A673 (cell line): ENCODE measurements around the gene KDM5D. TPM values are rescaled to one million over a fixed set of nuclear protein-coding genes. Genes with fewer than 3 reads are reported as not detected.

Experiments used
- BruUV-seq: library from RNA; stranded (reverse); fragments of 400-500 nt; replicated peaks from 2 replicates; lab custom pipeline; 2021; lab: Mats Ljungman, UMichigan
- CTCF ChIA-PET: fragments of 300-600 bp; sonication (Branson Sonifier 250); formaldehyde crosslinking; loops from one replicate; lab custom pipeline; 2022; ENCODE audit warnings: antibody characterized with exemption; lab: Charles Lee
- POLR2A ChIA-PET: fragments of 300-600 bp; sonication (Branson Sonifier 250); formaldehyde crosslinking; loops from one replicate; lab custom pipeline; 2022; ENCODE audit warnings: antibody characterized with exemption; ENCODE audit not compliant: low non-redundant PET; lab: Charles Lee
- DNase-seq: peaks from one replicate; pipeline ENCODE4 v3.0.0-alpha.2; 2015; ENCODE audit warnings: low spot score
- H3K27ac ChIP-seq: fragments of 200-600 bp; sonication (generic); 2 replicates; pipeline ENCODE4 v1.5.1; 2016; ENCODE audit warnings: mixed run types, low read depth, mild to moderate bottlenecking, mixed read lengths, antibody characterized with exemption, low read length; ENCODE audit not compliant: poor library complexity, severe bottlenecking
- H3K27me3 ChIP-seq: fragments of 200-600 bp; sonication (generic); replicated peaks from 2 replicates; pipeline ENCODE4 v1.6.1; 2017; ENCODE audit warnings: mixed run types, low read depth, mild to moderate bottlenecking, mixed read lengths, antibody characterized with exemption, low read length; ENCODE audit not compliant: insufficient read depth, poor library complexity
- H3K36me3 ChIP-seq: fragments of 200-600 bp; sonication (generic); 2 replicates; pipeline ENCODE4 v1.6.1; 2016; ENCODE audit warnings: mixed run types, mild to moderate bottlenecking, mixed read lengths, antibody characterized with exemption, low read length; ENCODE audit not compliant: insufficient read depth, poor library complexity, severe bottlenecking
- H3K4me1 ChIP-seq: fragments of 200-600 bp; sonication (generic); 2 replicates; pipeline ENCODE4 v1.6.1; 2017; ENCODE audit warnings: mixed run types, mild to moderate bottlenecking, mixed read lengths, antibody characterized with exemption, low read length; ENCODE audit not compliant: insufficient read depth, poor library complexity, severe bottlenecking
- H3K4me3 ChIP-seq: fragments of 200-600 bp; sonication (generic); 2 replicates; pipeline ENCODE4 v1.5.1; 2016; ENCODE audit warnings: low read depth, mixed run types, mild to moderate bottlenecking, mixed read lengths, low read length; ENCODE audit not compliant: poor library complexity, severe bottlenecking
- H3K9me3 ChIP-seq: fragments of 200-600 bp; sonication (generic); 2 replicates; pipeline ENCODE4 v1.6.1; 2016; ENCODE audit warnings: mixed run types, low read depth, mild to moderate bottlenecking, mixed read lengths, antibody characterized with exemption, low read length; ENCODE audit not compliant: poor library complexity, severe bottlenecking
- EZH2 ChIP-seq: fragments of 200-600 bp; sonication (generic); IDR thresholded peaks from 2 replicates; pipeline ENCODE4 v1.6.1; 2017; ENCODE audit warnings: borderline replicate concordance, low read depth, mild to moderate bottlenecking, mixed read lengths, antibody characterized with exemption, low read length; ENCODE audit not compliant: poor library complexity, severe bottlenecking
- intact Hi-C: fragments of 100-400 bp; cut with micrococcal nuclease; formaldehyde crosslinking; loops from one replicate; pipeline ENCODE4 v1.10.0; 2022; ENCODE audit not compliant: unreplicated experiment
- total RNA-seq: library from RNA; stranded (reverse); gene quantifications from 2 replicates; pipeline ENCODE4 v1.2.3, GENCODE V29; 2021
- TF ChIP-seq, protein P1 (sequence below): fragments of 300-800, 200-600 bp; sonication (generic); conservative IDR thresholded peaks from 2 replicates; pipeline ENCODE4 v1.5.1; 2017; ENCODE audit warnings: low read depth, mild to moderate bottlenecking, antibody characterized with exemption, low read length, moderate library complexity, mixed read lengths

The KDM5D gene
- total RNA-seq, 1 experiment from 2014 or later = not detected

GRCh38 chrY:19742153-19742552, 2.4 kb downstream of the KDM5D start:
- ChIA-PET CTCF (no interaction called here), POLR2A (no interaction called here)
- Histone ChIP-seq H3K27ac (no peak overlapping the region), H3K4me1 (no peaks in the 10 kb centered on the region), H3K9me3 (no peaks in the 10 kb centered on the region), H3K27me3 (no peaks in the 10 kb centered on the region), H3K4me3 (no peak overlapping the region), H3K36me3 (no peaks in the 10 kb centered on the region)
- BruUV-seq = no TSS peak
- DNase-seq = no peak
- TF ChIP-seq EZH2 = no peak
- TF ChIP-seq, protein P1, sequence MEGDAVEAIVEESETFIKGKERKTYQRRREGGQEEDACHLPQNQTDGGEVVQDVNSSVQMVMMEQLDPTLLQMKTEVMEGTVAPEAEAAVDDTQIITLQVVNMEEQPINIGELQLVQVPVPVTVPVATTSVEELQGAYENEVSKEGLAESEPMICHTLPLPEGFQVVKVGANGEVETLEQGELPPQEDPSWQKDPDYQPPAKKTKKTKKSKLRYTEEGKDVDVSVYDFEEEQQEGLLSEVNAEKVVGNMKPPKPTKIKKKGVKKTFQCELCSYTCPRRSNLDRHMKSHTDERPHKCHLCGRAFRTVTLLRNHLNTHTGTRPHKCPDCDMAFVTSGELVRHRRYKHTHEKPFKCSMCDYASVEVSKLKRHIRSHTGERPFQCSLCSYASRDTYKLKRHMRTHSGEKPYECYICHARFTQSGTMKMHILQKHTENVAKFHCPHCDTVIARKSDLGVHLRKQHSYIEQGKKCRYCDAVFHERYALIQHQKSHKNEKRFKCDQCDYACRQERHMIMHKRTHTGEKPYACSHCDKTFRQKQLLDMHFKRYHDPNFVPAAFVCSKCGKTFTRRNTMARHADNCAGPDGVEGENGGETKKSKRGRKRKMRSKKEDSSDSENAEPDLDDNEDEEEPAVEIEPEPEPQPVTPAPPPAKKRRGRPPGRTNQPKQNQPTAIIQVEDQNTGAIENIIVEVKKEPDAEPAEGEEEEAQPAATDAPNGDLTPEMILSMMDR = no peak
- intact Hi-C loops = no loop called here

- DNase-seq = no peak
- no peak for TF ChIP-seq EZH2
- TF ChIP-seq, protein P1 = no peak
- H3K36me3 ChIP-seq = no peaks in the 10 kb centered on the region
- BruUV-seq = no TSS peak
- H3K27me3 ChIP-seq = no peaks in the 10 kb centered on the region
- intact Hi-C loops = no loop called here
- H3K27ac ChIP-seq = no peak overlapping the region
- CTCF ChIA-PET = no interaction called here
- POLR2A ChIA-PET = no interaction called here
- H3K4me3 ChIP-seq = no peak overlapping the region
- no peaks in the 10 kb centered on the region for H3K9me3 ChIP-seq
- H3K4me1 ChIP-seq = no peaks in the 10 kb centered on the region
Observed at GRCh38 chrY:19734425-19734824, 10.1 kb downstream of the KDM5D start.

DNA sequence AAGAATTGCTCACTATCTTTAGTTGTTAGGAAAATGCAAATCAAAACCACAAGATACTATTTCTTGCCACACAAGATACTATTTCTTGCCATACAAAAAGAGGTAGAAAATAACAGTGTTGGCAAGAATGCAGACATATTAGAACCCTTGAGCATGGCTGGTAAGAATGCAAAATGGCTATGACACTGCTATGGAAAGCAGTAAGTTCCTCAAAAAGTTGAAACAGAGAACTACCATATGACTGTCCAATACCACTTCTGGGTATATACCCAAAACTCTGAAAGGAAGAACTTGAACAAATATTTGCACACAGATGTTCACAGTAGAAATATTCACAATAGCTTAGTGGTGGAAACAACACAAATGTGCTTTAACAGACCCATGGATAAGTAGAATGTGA, 26.6 kb downstream of the KDM5D start:
- no peaks in the 10 kb centered on the region for H3K27me3 ChIP-seq
- H3K4me3 ChIP-seq = no peak overlapping the region
- intact Hi-C loops = no loop called here
- BruUV-seq = no TSS peak
- H3K27ac ChIP-seq = no peak overlapping the region
- TF ChIP-seq, protein P1 = no peak
- no peak for TF ChIP-seq EZH2
- no peaks in the 10 kb centered on the region for H3K36me3 ChIP-seq
- POLR2A ChIA-PET = no interaction called here
- no peaks in the 10 kb centered on the region for H3K9me3 ChIP-seq
- no peaks in the 10 kb centered on the region for H3K4me1 ChIP-seq
- no peak for DNase-seq
- CTCF ChIA-PET = no interaction called here
